ENCODE results near the gene SELENON. TPM values are rescaled to one million over a fixed set of nuclear protein-coding genes. Genes with fewer than 3 reads are reported as not detected.

SELENON gene
- total RNA-seq, 4 donors from 2014 or later: 21.9 to 39.3 (median 26.9) TPM

DNA sequence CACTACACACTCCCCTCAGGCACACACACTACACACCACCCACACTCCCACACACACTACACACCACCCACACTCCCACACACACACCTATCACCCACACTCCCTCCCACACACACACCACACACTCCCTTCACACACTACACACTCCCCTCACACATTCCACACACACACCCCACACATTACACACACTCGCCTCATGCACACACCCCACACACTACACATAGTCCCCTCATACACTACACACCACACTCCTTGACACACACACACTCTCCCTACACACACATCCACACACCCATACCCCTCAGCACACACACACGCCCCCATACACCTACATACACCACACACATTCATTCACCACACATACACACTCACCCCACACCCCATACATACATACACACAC is 31.0 kb upstream of the SELENON start:
- H3K27me3 ChIP-seq: no peaks in the 10 kb centered on the region
- H3K4me3 ChIP-seq: no peak overlapping the region
- H3K27ac ChIP-seq: no peak overlapping the region
- no peak for TF ChIP-seq POLR2AphosphoS5 (IDR thresholded peaks at IDR 0.05)
- no peak for TF ChIP-seq POLR2A (IDR thresholded peaks at IDR 0.05)
- no peak for TF ChIP-seq EP300 (IDR thresholded peaks at IDR 0.05)
- H3K36me3 ChIP-seq: peaks cover 7% of the 10 kb centered on the region
- DNase-seq (ENCODE audit: low spot score in 2 of 2): no peak
- 96% methylated on average over 2 of the region's 2 CpGs for WGBS
- H3K9me3 ChIP-seq: no peaks in the 10 kb centered on the region
- H3K4me1 ChIP-seq: peaks cover 38% of the 10 kb centered on the region

DNA sequence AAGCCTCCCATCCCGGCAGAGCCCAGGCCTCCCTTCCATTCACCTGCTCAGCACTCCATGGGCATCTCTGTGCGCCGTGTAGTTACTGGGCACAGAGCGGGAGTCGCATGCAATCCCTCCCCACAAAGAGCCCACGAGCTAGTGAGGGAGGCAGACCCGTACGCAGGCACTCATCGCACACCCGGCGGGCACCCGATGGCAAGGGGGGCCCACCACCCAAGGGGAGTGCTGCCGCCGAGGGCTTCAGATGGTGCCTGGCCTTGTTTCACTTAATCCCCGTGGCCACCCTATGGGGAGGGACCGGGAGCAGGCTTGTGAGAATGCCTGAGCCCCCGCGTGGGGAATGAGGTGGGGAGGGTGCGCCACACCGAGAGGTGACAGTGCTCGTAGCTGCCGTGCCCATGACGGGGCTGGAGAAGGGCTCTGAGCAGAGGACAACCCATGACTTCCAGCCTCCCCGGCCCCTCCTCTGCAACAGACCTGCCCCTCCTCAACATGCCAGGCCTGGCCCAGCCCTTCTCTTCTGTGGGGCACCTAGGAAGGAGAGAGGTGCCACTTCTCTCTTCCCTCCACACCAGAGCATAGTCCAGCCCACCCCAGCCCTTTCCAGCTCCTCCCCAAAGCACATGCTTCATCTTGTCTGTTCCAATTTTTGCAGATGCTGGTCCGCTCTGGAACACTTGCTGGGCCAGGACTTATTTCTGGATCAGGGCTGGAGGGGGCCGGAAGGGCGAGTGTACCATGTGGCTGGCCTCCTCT is 30.2 kb upstream of the SELENON start:
- 84% methylated on average over 15 of the region's 27 CpGs for WGBS
- no peak for DNase-seq (ENCODE audit: low spot score in 2 of 2)
- H3K27ac ChIP-seq: no peak overlapping the region
- H3K4me1 ChIP-seq: peaks cover 38% of the 10 kb centered on the region
- no peaks in the 10 kb centered on the region for H3K9me3 ChIP-seq
- no peak for TF ChIP-seq EP300 (IDR thresholded peaks at IDR 0.05)
- TF ChIP-seq CTCF (IDR thresholded peaks at IDR 0.05): no peak
- no peak for TF ChIP-seq POLR2AphosphoS5 (IDR thresholded peaks at IDR 0.05)
- TF ChIP-seq POLR2A (IDR thresholded peaks at IDR 0.05): no peak
- H3K36me3 ChIP-seq: peaks cover 7% of the 10 kb centered on the region
- H3K4me3 ChIP-seq: no peak overlapping the region
- H3K27me3 ChIP-seq: no peaks in the 10 kb centered on the region

DNA sequence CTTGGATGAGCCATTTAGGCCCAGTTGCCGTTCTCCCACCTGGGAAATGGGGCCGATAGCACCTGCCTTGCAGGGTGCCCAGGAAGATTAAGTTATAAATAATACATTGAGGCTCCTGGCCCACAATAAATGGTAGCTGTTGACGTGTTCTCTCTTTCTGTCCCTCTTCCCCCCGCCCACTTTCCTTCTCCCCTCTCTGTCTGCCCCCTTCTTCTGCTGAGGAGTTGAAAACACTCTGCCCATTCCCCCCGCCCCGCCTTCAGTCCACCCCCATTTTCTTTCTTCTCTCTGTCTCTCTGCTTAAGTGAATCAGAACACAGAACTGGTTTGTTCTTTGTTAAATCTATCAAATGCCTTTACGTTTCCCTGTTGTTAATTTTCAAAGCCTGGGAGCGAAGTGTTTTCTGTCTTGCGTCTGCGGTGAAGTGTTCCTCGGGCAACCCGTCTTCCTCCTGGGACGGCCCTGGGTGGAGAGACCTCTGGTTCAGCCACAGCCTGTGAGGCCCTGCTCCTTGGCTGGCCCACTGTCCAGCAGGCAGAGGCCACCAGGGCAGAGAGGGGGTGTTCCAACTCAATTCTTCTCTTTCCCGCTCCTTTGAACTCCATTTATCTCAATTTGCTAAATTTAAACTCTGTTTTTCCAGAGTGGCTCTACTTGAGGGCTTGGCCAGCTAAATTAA is 29.3 kb upstream of the SELENON start:
- no peak overlapping the region for H3K27ac ChIP-seq
- no peaks in the 10 kb centered on the region for H3K27me3 ChIP-seq
- H3K9me3 ChIP-seq: no peaks in the 10 kb centered on the region
- H3K36me3 ChIP-seq: peaks cover 7% of the 10 kb centered on the region
- 82% methylated on average over 14 of the region's 14 CpGs for WGBS
- no peak overlapping the region for H3K4me3 ChIP-seq
- peaks cover 30% of the 10 kb centered on the region for H3K4me1 ChIP-seq
- TF ChIP-seq POLR2AphosphoS5 (IDR thresholded peaks at IDR 0.05) (no peak), EP300 (IDR thresholded peaks at IDR 0.05) (no peak), CTCF (IDR thresholded peaks at IDR 0.05) (no peak), POLR2A (IDR thresholded peaks at IDR 0.05) (no peak)
- no peak for DNase-seq (ENCODE audit: low spot score in 2 of 2)

- no peak for TF ChIP-seq POLR2AphosphoS5 (IDR thresholded peaks at IDR 0.05)
- no peak for TF ChIP-seq POLR2A (IDR thresholded peaks at IDR 0.05)
- no peak for TF ChIP-seq CTCF (IDR thresholded peaks at IDR 0.05)
- TF ChIP-seq EP300 (IDR thresholded peaks at IDR 0.05): no peak
- Histone ChIP-seq H3K9me3 (no peaks in the 10 kb centered on the region), H3K4me3 (no peak overlapping the region), H3K27me3 (no peaks in the 10 kb centered on the region), H3K27ac (no peak overlapping the region), H3K4me1 (peaks cover 24% of the 10 kb centered on the region), H3K36me3 (peaks cover 7% of the 10 kb centered on the region)
- 62% methylated on average over 32 of the region's 34 CpGs for WGBS
- DNase-seq (ENCODE audit: low spot score in 2 of 2): no peak
These were observed 28.5 kb upstream of the SELENON start for GRCh38 chr1:25771221-25772114.

DNA sequence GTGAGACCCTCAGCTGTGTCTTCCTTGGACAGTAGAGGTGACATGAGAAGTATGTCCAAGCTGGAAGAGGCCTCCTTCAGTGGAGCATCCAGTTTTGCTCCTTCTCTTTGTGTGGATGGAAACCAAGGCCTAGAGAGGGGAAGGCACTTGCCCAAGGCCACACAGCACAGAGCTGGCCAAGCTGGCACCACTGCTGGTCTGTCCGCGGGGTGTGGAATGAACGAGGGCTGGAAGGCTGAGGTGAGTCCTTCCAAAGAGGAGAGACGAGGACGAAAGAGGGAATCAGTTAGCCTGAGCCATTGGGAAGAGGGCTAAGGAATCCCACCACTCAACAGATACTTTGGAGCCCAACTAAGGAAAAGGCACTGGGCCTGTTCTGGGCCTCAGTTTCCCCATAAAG is 27.8 kb upstream of the SELENON start:
- peaks cover 17% of the 10 kb centered on the region for H3K4me1 ChIP-seq
- no peak overlapping the region for H3K4me3 ChIP-seq
- 93% methylated on average over 5 of the region's 5 CpGs for WGBS
- TF ChIP-seq POLR2AphosphoS5 (IDR thresholded peaks at IDR 0.05): no peak
- TF ChIP-seq EP300 (IDR thresholded peaks at IDR 0.05): no peak
- TF ChIP-seq CTCF (IDR thresholded peaks at IDR 0.05): no peak
- no peak for TF ChIP-seq POLR2A (IDR thresholded peaks at IDR 0.05)
- no peaks in the 10 kb centered on the region for H3K27me3 ChIP-seq
- no peaks in the 10 kb centered on the region for H3K9me3 ChIP-seq
- no peak overlapping the region for H3K27ac ChIP-seq
- peaks cover 3% of the 10 kb centered on the region for H3K36me3 ChIP-seq
- DNase-seq (ENCODE audit: low spot score in 2 of 2): no peak

Data from suprapubic skin (tissue), 4 donors.